OCI-LY1 (cell line): Measurements from ENCODE around the gene BTBD6.

ENCODE experiments used
- H2AFZ ChIP-seq: fragments of 200-600 bp; sonication (generic), shearing (Covaris generic); 2 replicates; pipeline ENCODE4 v1.6.0; 2014; ENCODE audit warnings: antibody characterized with exemption, mild to moderate bottlenecking, low read length
- H3F3A ChIP-seq: fragments of 200-600 bp; sonication (generic), shearing (Covaris generic); 2 replicates; pipeline ENCODE4 v1.6.0; 2014; ENCODE audit warnings: mild to moderate bottlenecking, antibody characterized with exemption, low read length, moderate library complexity; ENCODE audit not compliant: insufficient read depth
- H3K27ac ChIP-seq: fragments of 200-600 bp; sonication (generic); 2 replicates; pipeline ENCODE4 v1.5.1; 2014; ENCODE audit warnings: low read length, mixed run types, mild to moderate bottlenecking, low read depth; ENCODE audit not compliant: poor library complexity, severe bottlenecking
- H3K27me3 ChIP-seq: fragments of 200-600 bp; sonication (generic); 2 replicates; pipeline ENCODE4 v1.6.0; 2014; ENCODE audit warnings: antibody characterized with exemption, mild to moderate bottlenecking, low read length, moderate library complexity; ENCODE audit not compliant: insufficient read depth
- H3K36me3 ChIP-seq: fragments of 200-600 bp; sonication (generic); 2 replicates; pipeline ENCODE4 v1.6.1; 2014; ENCODE audit warnings: mild to moderate bottlenecking, antibody characterized with exemption, low read length, moderate library complexity, mixed read lengths; ENCODE audit not compliant: insufficient read depth
- H3K4me1 ChIP-seq: fragments of 200-600 bp; sonication (generic); 2 replicates; pipeline ENCODE4 v1.5.1; 2014; ENCODE audit warnings: mild to moderate bottlenecking, low read length, moderate library complexity; ENCODE audit not compliant: insufficient read depth, severe bottlenecking
- H3K4me2 ChIP-seq: fragments of 200-600 bp; sonication (generic), shearing (Covaris generic); 2 replicates; pipeline ENCODE4 v1.6.1; 2014; ENCODE audit warnings: low read length
- H3K4me3 ChIP-seq: fragments of 200-600 bp; sonication (generic); 2 replicates; pipeline ENCODE4 v1.5.1; 2014; ENCODE audit warnings: low read length, low read depth, mild to moderate bottlenecking, mixed read lengths; ENCODE audit not compliant: poor library complexity, severe bottlenecking
- H3K79me2 ChIP-seq: fragments of 200-600 bp; shearing (Covaris generic); 2 replicates; pipeline ENCODE4 v1.6.1; 2016; ENCODE audit warnings: mixed run types, low read length, mixed read lengths; ENCODE audit not compliant: insufficient read depth
- H3K9ac ChIP-seq: fragments of 200-600 bp; sonication (generic), shearing (Covaris generic); 2 replicates; pipeline ENCODE4 v1.6.1; 2014; ENCODE audit warnings: mild to moderate bottlenecking, low read length, mixed read lengths
- H3K9me2 ChIP-seq: fragments of 200-600 bp; sonication (generic), shearing (Covaris generic); 2 replicates; pipeline ENCODE4 v1.6.1; 2014; ENCODE audit warnings: low read depth, mild to moderate bottlenecking, low read length, mixed read lengths
- H3K9me3 ChIP-seq: fragments of 200-600 bp; shearing (Covaris generic); 2 replicates; pipeline ENCODE4 v1.6.1; 2014; ENCODE audit warnings: low read length, mixed read lengths
- H4K20me1 ChIP-seq: fragments of 200-600 bp; sonication (generic), shearing (Covaris generic); 2 replicates; pipeline ENCODE4 v1.6.0; 2016; ENCODE audit warnings: mild to moderate bottlenecking, low read length; ENCODE audit not compliant: insufficient read depth
- CTCF ChIP-seq: fragments of 200-600 bp; sonication (generic), shearing (Covaris generic); IDR thresholded peaks from 2 replicates; pipeline ENCODE4 v1.5.1; 2017; ENCODE audit warnings: mild to moderate bottlenecking, antibody characterized with exemption, low read length, moderate library complexity, mixed read lengths
- EZH2 ChIP-seq: fragments of 200-600 bp; sonication (generic), shearing (Covaris generic); IDR thresholded peaks from 2 replicates; pipeline ENCODE4 v1.8.0; 2017; ENCODE audit warnings: borderline replicate concordance, mixed run types, mild to moderate bottlenecking, antibody characterized with exemption, low read length, moderate library complexity, mixed read lengths

The BTBD6 gene

GRCh38 chr14:105204206-105204930, 44.0 kb upstream of the BTBD6 start:
- no peak overlapping the region for H3K4me2 ChIP-seq
- H4K20me1 ChIP-seq: no peaks in the 10 kb centered on the region
- no peak overlapping the region for H3K4me3 ChIP-seq
- H3K27ac ChIP-seq: no peak overlapping the region
- no peaks in the 10 kb centered on the region for H3K9me3 ChIP-seq
- no peak overlapping the region for H3K9ac ChIP-seq
- no peak overlapping the region for H2AFZ ChIP-seq
- no peaks in the 10 kb centered on the region for H3F3A ChIP-seq
- peaks cover 3% of the 10 kb centered on the region; the same call in 1 of the 2 replicates for H3K27me3 ChIP-seq
- TF ChIP-seq EZH2 (no peak), CTCF (no peak)
- H3K36me3 ChIP-seq: no peaks in the 10 kb centered on the region
- H3K9me2 ChIP-seq: no peaks in the 10 kb centered on the region
- H3K79me2 ChIP-seq: no peaks in the 10 kb centered on the region
- H3K4me1 ChIP-seq: no peaks in the 10 kb centered on the region

GRCh38 chr14:105204931-105205672, 43.2 kb upstream of the BTBD6 start:
- TF ChIP-seq CTCF (no peak), EZH2 (no peak)
- Histone ChIP-seq H3K9ac (no peak overlapping the region), H3K27me3 (no peaks in the 10 kb centered on the region), H3K4me3 (no peak overlapping the region), H2AFZ (no peak overlapping the region), H3F3A (no peaks in the 10 kb centered on the region), H3K79me2 (no peaks in the 10 kb centered on the region), H3K4me2 (no peak overlapping the region), H3K9me2 (no peaks in the 10 kb centered on the region), H3K36me3 (0 out of 2 replicates have a peak, but pooled peaks cover 3% of the 10 kb centered on the region), H3K4me1 (no peaks in the 10 kb centered on the region), H3K9me3 (no peaks in the 10 kb centered on the region), H3K27ac (no peak overlapping the region), H4K20me1 (no peaks in the 10 kb centered on the region)

GRCh38 chr14:105205673-105206208, 42.6 kb upstream of the BTBD6 start:
- H2AFZ ChIP-seq: no peak overlapping the region
- H3K9ac ChIP-seq: no peak overlapping the region
- no peak for TF ChIP-seq EZH2
- no peak for TF ChIP-seq CTCF
- no peak overlapping the region for H3K27ac ChIP-seq
- no peak overlapping the region for H3K4me2 ChIP-seq
- H3F3A ChIP-seq: no peaks in the 10 kb centered on the region
- H3K9me2 ChIP-seq: no peaks in the 10 kb centered on the region
- H3K79me2 ChIP-seq: no peaks in the 10 kb centered on the region
- H3K4me3 ChIP-seq: no peak overlapping the region
- H3K9me3 ChIP-seq: no peaks in the 10 kb centered on the region
- H3K36me3 ChIP-seq: 0 out of 2 replicates have a peak, but pooled peaks cover 3% of the 10 kb centered on the region
- H4K20me1 ChIP-seq: no peaks in the 10 kb centered on the region
- no peaks in the 10 kb centered on the region for H3K4me1 ChIP-seq
- no peaks in the 10 kb centered on the region for H3K27me3 ChIP-seq
